ENCODE results near the gene DOCK2. TPM values are rescaled to one million over a fixed set of nuclear protein-coding genes. Genes with fewer than 3 reads are reported as not detected.

Gene DOCK2
- polyA plus RNA-seq, 1 experiment, result 2.0 TPM

- Histone ChIP-seq H3K27me3 (ENCODE audit: control insufficient read depth, insufficient read depth, low read length) (no peaks in the 10 kb centered on the region), H3K4me3 (ENCODE audit: low read depth, low read length) (no peak overlapping the region), H3K36me3 (ENCODE audit: control insufficient read depth, insufficient read depth, low read length) (no peaks in the 10 kb centered on the region)
- CTCF ChIA-PET, result interaction anchor here (2.3 to 2.6 kb wide), 2 partner anchors 9 to 264 kb away, joined by 7 to 10 read pairs; partner anchors contain the start of gene INSYN2B
- no peak for TF ChIP-seq CTCF (IDR thresholded peaks at IDR 0.05; ENCODE audit: insufficient read depth, low read depth, low read length)
- peak; percentile 35 for DNase-seq (ENCODE audit: low read depth)
- POLR2A ChIA-PET, result no interaction called here
Measured at GRCh38 chr5:169716287-169716686, 79.2 kb downstream of the DOCK2 start.

GRCh38 chr5:169717288-169717687, 80.2 kb downstream of the DOCK2 start:
- Histone ChIP-seq H3K36me3 (ENCODE audit: control insufficient read depth, insufficient read depth, low read length) (no peaks in the 10 kb centered on the region), H3K27me3 (ENCODE audit: control insufficient read depth, insufficient read depth, low read length) (no peaks in the 10 kb centered on the region), H3K4me3 (ENCODE audit: low read depth, low read length) (no peak overlapping the region)
- POLR2A ChIA-PET, result no interaction called here
- no peak for DNase-seq (ENCODE audit: low read depth)
- CTCF ChIA-PET, result interaction anchor here (2.3 to 2.6 kb wide), 2 partner anchors 10 to 263 kb away, joined by 7 to 10 read pairs; partner anchors contain the start of gene INSYN2B
- no peak for TF ChIP-seq CTCF (IDR thresholded peaks at IDR 0.05; ENCODE audit: insufficient read depth, low read depth, low read length)

GRCh38 chr5:169719360-169720314, 82.6 kb downstream of the DOCK2 start:
- Histone ChIP-seq H3K36me3 (ENCODE audit: control insufficient read depth, insufficient read depth, low read length) (no peaks in the 10 kb centered on the region), H3K4me3 (ENCODE audit: low read depth, low read length) (no peak overlapping the region), H3K27me3 (ENCODE audit: control insufficient read depth, insufficient read depth, low read length) (no peaks in the 10 kb centered on the region)
- TF ChIP-seq CTCF (IDR thresholded peaks at IDR 0.05; ENCODE audit: insufficient read depth, low read depth, low read length), result no peak
- ChIA-PET CTCF (interaction anchor here (0.6 to 1.4 kb wide), 2 partner anchors 11 to 18 kb away, joined by 3 to 4 read pairs; no protein-coding TSS in a partner anchor), POLR2A (no interaction called here)
- no peak for DNase-seq (ENCODE audit: low read depth)

GRCh38 chr5:169721771-169722170, 84.7 kb downstream of the DOCK2 start:
- TF ChIP-seq CTCF (IDR thresholded peaks at IDR 0.05; ENCODE audit: insufficient read depth, low read depth, low read length), result no peak
- H3K4me3 ChIP-seq (ENCODE audit: low read depth, low read length), result no peak overlapping the region
- no peaks in the 10 kb centered on the region for H3K36me3 ChIP-seq (ENCODE audit: control insufficient read depth, insufficient read depth, low read length)
- no peaks in the 10 kb centered on the region for H3K27me3 ChIP-seq (ENCODE audit: control insufficient read depth, insufficient read depth, low read length)
- POLR2A ChIA-PET, result no interaction called here
- no peak for DNase-seq (ENCODE audit: low read depth)
- CTCF ChIA-PET, result interaction anchor here (0.6 to 1.5 kb wide), 5 partner anchors 8 to 350 kb away, joined by 3 to 6 read pairs (median 4); partner anchors contain the start of gene INSYN2B

GRCh38 chr5:169723103-169723831, 86.2 kb downstream of the DOCK2 start:
- no peak for DNase-seq (ENCODE audit: low read depth)
- Histone ChIP-seq H3K4me3 (ENCODE audit: low read depth, low read length) (no peak overlapping the region), H3K27me3 (ENCODE audit: control insufficient read depth, insufficient read depth, low read length) (no peaks in the 10 kb centered on the region), H3K36me3 (ENCODE audit: control insufficient read depth, insufficient read depth, low read length) (no peaks in the 10 kb centered on the region)
- ChIA-PET CTCF (interaction anchor here (1.3 to 2.3 kb wide), 3 partner anchors 11 to 257 kb away, joined by 3 to 10 read pairs (median 5); partner anchors contain the start of gene INSYN2B), POLR2A (interaction anchor here (0.6 kb wide), 1 partner anchor 35 kb away, joined by 3 read pairs; no protein-coding TSS in a partner anchor)
- no peak for TF ChIP-seq CTCF (IDR thresholded peaks at IDR 0.05; ENCODE audit: insufficient read depth, low read depth, low read length)
